GM23248 (cell line): ENCODE measurements around the gene TTC4.

ENCODE experiments used
- EZH2 ChIP-seq: fragments of 200-600 bp; sonication (generic); IDR thresholded peaks from 2 replicates; pipeline ENCODE4 v1.6.1; 2018; ENCODE audit warnings: antibody characterized with exemption, mild to moderate bottlenecking; ENCODE audit not compliant: insufficient read depth, poor library complexity, severe bottlenecking
- EZH2phosphoT487 ChIP-seq: fragments of 200-600 bp; sonication (generic); IDR thresholded peaks from 2 replicates; pipeline ENCODE4 v1.6.1; 2018; ENCODE audit warnings: antibody characterized with exemption, moderate library complexity, mild to moderate bottlenecking, low read depth; ENCODE audit not compliant: insufficient read depth

- no peak for TF ChIP-seq EZH2
- TF ChIP-seq EZH2phosphoT487: no peak
Observed at GRCh38 chr1:54745274-54745673, 29.6 kb downstream of the TTC4 start.
